Measurements from ENCODE around the gene GCC2.

DNA sequence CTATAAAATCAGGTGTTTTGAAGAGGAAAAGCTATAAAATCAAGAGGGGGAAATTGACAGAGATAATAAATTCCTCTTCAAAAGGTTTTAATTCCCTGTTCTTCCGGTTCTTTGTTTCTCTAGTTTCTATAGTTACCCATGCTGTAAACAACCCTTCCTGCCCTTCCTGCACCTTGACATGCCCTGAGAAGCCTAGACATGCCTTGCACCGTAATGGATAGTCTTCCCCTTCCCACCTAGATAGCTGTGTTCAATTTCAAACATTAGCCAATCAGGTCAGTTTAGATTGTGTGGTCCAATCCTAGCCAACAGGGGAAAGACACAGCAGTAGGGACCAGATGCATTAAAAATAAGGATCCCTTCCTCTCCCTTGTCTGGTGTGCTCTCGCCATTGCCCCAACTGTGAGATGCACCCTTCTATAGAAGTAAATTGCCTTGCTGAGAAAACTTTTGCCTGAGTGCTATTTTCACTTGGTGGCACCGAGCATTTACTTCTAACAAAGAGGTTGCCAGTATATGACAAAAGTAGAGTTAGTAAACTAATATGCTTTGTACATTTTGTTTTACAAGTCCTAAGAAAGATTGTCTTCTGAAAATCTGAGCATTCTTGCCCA, 44.1 kb upstream of the GCC2 start:
- TF ChIP-seq, protein P1, sequence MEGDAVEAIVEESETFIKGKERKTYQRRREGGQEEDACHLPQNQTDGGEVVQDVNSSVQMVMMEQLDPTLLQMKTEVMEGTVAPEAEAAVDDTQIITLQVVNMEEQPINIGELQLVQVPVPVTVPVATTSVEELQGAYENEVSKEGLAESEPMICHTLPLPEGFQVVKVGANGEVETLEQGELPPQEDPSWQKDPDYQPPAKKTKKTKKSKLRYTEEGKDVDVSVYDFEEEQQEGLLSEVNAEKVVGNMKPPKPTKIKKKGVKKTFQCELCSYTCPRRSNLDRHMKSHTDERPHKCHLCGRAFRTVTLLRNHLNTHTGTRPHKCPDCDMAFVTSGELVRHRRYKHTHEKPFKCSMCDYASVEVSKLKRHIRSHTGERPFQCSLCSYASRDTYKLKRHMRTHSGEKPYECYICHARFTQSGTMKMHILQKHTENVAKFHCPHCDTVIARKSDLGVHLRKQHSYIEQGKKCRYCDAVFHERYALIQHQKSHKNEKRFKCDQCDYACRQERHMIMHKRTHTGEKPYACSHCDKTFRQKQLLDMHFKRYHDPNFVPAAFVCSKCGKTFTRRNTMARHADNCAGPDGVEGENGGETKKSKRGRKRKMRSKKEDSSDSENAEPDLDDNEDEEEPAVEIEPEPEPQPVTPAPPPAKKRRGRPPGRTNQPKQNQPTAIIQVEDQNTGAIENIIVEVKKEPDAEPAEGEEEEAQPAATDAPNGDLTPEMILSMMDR (IDR thresholded peaks at IDR 0.05): no peak
- TF ChIP-seq ZFX (IDR thresholded peaks at IDR 0.05; ENCODE audit: borderline replicate concordance): no peak
